ENCODE results near the gene SPPL3.

SPPL3 gene

GRCh38 chr12:120744922-120745493, 159.2 kb downstream of the SPPL3 start:
- DNase-seq (ENCODE audit: insufficient read length) (no peak), FAIRE-seq (no peak)
- no peak for TF ChIP-seq POLR2A (IDR thresholded peaks at IDR 0.05; ENCODE audit: low read depth, low read length)
- no peak for TF ChIP-seq TAF1 (IDR thresholded peaks at IDR 0.05; ENCODE audit: borderline replicate concordance, low read depth, low read length)
- TF ChIP-seq POLR2AphosphoS5 (IDR thresholded peaks at IDR 0.05; ENCODE audit: low read depth, low read length) = no peak

GRCh38 chr12:120741476-120742421, 162.4 kb downstream of the SPPL3 start:
- FAIRE-seq = no peak
- TF ChIP-seq POLR2A (IDR thresholded peaks at IDR 0.05; ENCODE audit: low read depth, low read length) (no peak), POLR2AphosphoS5 (IDR thresholded peaks at IDR 0.05; ENCODE audit: low read depth, low read length) (no peak), TAF1 (IDR thresholded peaks at IDR 0.05; ENCODE audit: borderline replicate concordance, low read depth, low read length) (no peak)

GRCh38 chr12:120740871-120741270, 163.3 kb downstream of the SPPL3 start:
- no peak for TF ChIP-seq POLR2AphosphoS5 (IDR thresholded peaks at IDR 0.05; ENCODE audit: low read depth, low read length)
- no peak for TF ChIP-seq POLR2A (IDR thresholded peaks at IDR 0.05; ENCODE audit: low read depth, low read length)
- TF ChIP-seq TAF1 (IDR thresholded peaks at IDR 0.05; ENCODE audit: borderline replicate concordance, low read depth, low read length) = no peak
- DNase-seq (ENCODE audit: insufficient read length) (no peak), FAIRE-seq (no peak)

More at GRCh38 chr12:120741476-120742421, 162.4 kb downstream of the SPPL3 start:
- DNase-seq (ENCODE audit: insufficient read length) = no peak

GRCh38 chr12:120739821-120740613, 164.1 kb downstream of the SPPL3 start:
- DNase-seq (ENCODE audit: insufficient read length) = no peak
- TF ChIP-seq POLR2AphosphoS5 (IDR thresholded peaks at IDR 0.05; ENCODE audit: low read depth, low read length) = no peak
- no peak for TF ChIP-seq TAF1 (IDR thresholded peaks at IDR 0.05; ENCODE audit: borderline replicate concordance, low read depth, low read length)
- no peak for TF ChIP-seq POLR2A (IDR thresholded peaks at IDR 0.05; ENCODE audit: low read depth, low read length)
- no peak for FAIRE-seq

GRCh38 chr12:120739031-120739762, 165.0 kb downstream of the SPPL3 start:
- no peak for FAIRE-seq
- no peak for DNase-seq (ENCODE audit: insufficient read length)
- TF ChIP-seq TAF1 (IDR thresholded peaks at IDR 0.05; ENCODE audit: borderline replicate concordance, low read depth, low read length) (no peak), POLR2A (IDR thresholded peaks at IDR 0.05; ENCODE audit: low read depth, low read length) (no peak), POLR2AphosphoS5 (IDR thresholded peaks at IDR 0.05; ENCODE audit: low read depth, low read length) (no peak)

- DNase-seq (ENCODE audit: insufficient read length) (no peak), FAIRE-seq (no peak)
- no peak for TF ChIP-seq TAF1 (IDR thresholded peaks at IDR 0.05; ENCODE audit: borderline replicate concordance, low read depth, low read length)
- TF ChIP-seq POLR2A (IDR thresholded peaks at IDR 0.05; ENCODE audit: low read depth, low read length) = no peak
- no peak for TF ChIP-seq POLR2AphosphoS5 (IDR thresholded peaks at IDR 0.05; ENCODE audit: low read depth, low read length)
Observed at GRCh38 chr12:120738252-120739030, 165.7 kb downstream of the SPPL3 start.

- TF ChIP-seq POLR2AphosphoS5 (IDR thresholded peaks at IDR 0.05; ENCODE audit: low read depth, low read length) (no peak), TAF1 (IDR thresholded peaks at IDR 0.05; ENCODE audit: borderline replicate concordance, low read depth, low read length) (no peak), POLR2A (IDR thresholded peaks at IDR 0.05; ENCODE audit: low read depth, low read length) (no peak)
- no peak for FAIRE-seq
- no peak for DNase-seq (ENCODE audit: insufficient read length)
Observed at GRCh38 chr12:120737557-120738251, 166.5 kb downstream of the SPPL3 start.

GRCh38 chr12:120736404-120737331, 167.5 kb downstream of the SPPL3 start:
- FAIRE-seq (no peak), DNase-seq (ENCODE audit: insufficient read length) (no peak)
- no peak for TF ChIP-seq TAF1 (IDR thresholded peaks at IDR 0.05; ENCODE audit: borderline replicate concordance, low read depth, low read length)

GRCh38 chr12:120735181-120735580, 169.0 kb downstream of the SPPL3 start:
- TF ChIP-seq TAF1 (IDR thresholded peaks at IDR 0.05; ENCODE audit: borderline replicate concordance, low read depth, low read length) (no peak), POLR2AphosphoS5 (IDR thresholded peaks at IDR 0.05; ENCODE audit: low read depth, low read length) (no peak), POLR2A (IDR thresholded peaks at IDR 0.05; ENCODE audit: low read depth, low read length) (no peak)
- FAIRE-seq = no peak
- no peak for DNase-seq (ENCODE audit: insufficient read length)

Measured in GM12892 (cell line).